ENCODE results near the gene POLE4.

- TF ChIP-seq REST (IDR thresholded peaks at IDR 0.05; ENCODE audit: low read depth), result no peak
- TF ChIP-seq CTCF (IDR thresholded peaks at IDR 0.05 in 2 of 3, conservative IDR thresholded peaks at IDR 0.05 in 1 of 3; ENCODE audit: borderline replicate concordance in 1 of 3, insufficient read depth in 1 of 3, low read depth in 2 of 3, low read length in 2 of 3), result no peak
- no peak for TF ChIP-seq EGR1 (IDR thresholded peaks at IDR 0.05; ENCODE audit: low read depth)
- no peak for TF ChIP-seq ZFX (IDR thresholded peaks at IDR 0.05)
- TF ChIP-seq RAD21 (IDR thresholded peaks at IDR 0.05; ENCODE audit: low read depth), result no peak
- no peak for TF ChIP-seq ZBTB33 (IDR thresholded peaks at IDR 0.05; ENCODE audit: extremely low read depth, insufficient replicate concordance, low read length)
- TF ChIP-seq MAX (IDR thresholded peaks at IDR 0.05), result no peak
- no peak for TF ChIP-seq CEBPB (IDR thresholded peaks at IDR 0.05; ENCODE audit: low read depth)
Observed at GRCh38 chr2:74939919-74940812, 18.3 kb upstream of the POLE4 start.
